Stimulated activated naive CD8-positive, alpha-beta T cell treated with anti-CD3 and anti-CD28 coated beads, Interleukin-15, Interleukin-2, amounts not matched to agents 100 ng/mL and 50 ng/mL, for 24 hours (primary cell): ENCODE measurements around the gene ARPC4.

ENCODE experiments used
- H3K27ac Mint-ChIP-seq: one replicate; pipeline ENCODE4 v1.8.0; 2021; ENCODE audit warnings: mild to moderate bottlenecking, mixed read lengths
- H3K27me3 Mint-ChIP-seq: one replicate; pipeline ENCODE4 v1.8.0; 2021; ENCODE audit warnings: mixed read lengths
- H3K36me3 Mint-ChIP-seq: one replicate; pipeline ENCODE4 v1.8.0; 2021; ENCODE audit warnings: low read depth, mixed read lengths
- H3K4me1 Mint-ChIP-seq: one replicate; pipeline ENCODE4 v1.8.0; 2021; ENCODE audit warnings: low read depth, mixed read lengths
- H3K4me3 Mint-ChIP-seq: one replicate; pipeline ENCODE4 v1.8.0; 2021; ENCODE audit warnings: mild to moderate bottlenecking, mixed read lengths
- H3K9me3 Mint-ChIP-seq: one replicate; pipeline ENCODE4 v1.8.0; 2021; ENCODE audit warnings: mixed read lengths

ARPC4 gene

DNA sequence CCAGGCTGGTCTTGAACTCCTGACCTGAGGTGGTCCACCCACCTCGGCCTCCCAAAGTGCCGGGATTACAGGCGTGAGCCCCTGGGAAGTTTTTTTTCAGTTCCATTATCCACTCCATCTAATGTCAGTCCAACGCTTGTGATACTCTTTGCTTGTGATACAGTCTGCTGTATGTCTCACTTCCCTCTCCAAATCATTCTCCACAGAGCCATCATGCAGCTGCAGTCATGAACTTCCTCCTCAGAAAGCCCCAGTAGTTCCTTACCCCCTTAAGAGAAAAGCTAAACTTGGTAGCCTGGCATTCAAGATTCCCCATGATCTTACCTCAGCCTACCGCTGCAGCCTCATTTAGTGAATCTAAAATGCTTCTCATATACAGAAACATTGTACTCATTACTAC is 2.3 kb downstream of the ARPC4 start:
- H3K36me3 Mint-ChIP-seq = peaks cover 62% of the 10 kb centered on the region
- H3K9me3 Mint-ChIP-seq = no peaks in the 10 kb centered on the region
- peaks cover 56% of the 10 kb centered on the region for H3K4me1 Mint-ChIP-seq
- peak overlapping the region; percentile 83 for H3K27ac Mint-ChIP-seq
- H3K4me3 Mint-ChIP-seq = peak overlapping the region; percentile 66
- no peaks in the 10 kb centered on the region for H3K27me3 Mint-ChIP-seq

DNA sequence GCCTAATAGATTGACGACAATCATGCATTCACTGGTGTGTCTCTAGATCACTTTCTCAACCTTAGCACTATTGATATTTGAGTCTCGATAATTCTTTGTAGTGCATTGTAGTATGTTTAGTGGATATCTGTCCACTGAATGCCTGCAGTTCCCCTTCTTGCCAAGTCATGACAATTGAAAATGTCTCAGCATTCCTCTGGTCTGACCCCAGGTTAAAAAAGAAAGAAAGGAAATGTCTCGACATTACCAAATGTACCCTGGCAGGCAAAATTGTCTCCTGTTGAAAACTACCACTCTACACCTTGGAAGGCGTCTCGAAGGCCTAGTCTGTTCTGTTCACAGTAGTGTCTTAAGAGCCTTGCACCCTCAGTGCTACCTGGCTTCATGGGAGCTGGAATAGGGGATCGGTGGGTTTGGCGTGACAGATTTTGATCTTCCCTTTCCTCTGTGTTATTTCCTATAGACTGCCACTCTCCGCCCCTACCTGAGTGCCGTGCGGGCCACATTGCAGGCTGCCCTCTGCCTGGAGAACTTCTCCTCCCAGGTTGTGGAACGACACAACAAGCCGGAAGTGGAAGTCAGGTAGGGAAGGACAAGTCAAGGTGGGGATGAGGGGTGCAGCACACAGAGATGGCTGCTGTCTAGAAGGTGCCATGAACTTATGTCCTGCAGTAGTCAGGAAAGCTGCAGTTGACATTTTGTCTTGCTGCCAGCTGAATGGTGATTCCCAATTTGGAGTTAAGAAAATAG is 4.5 kb downstream of the ARPC4 start:
- H3K9me3 Mint-ChIP-seq = no peaks in the 10 kb centered on the region
- no peaks in the 10 kb centered on the region for H3K27me3 Mint-ChIP-seq
- H3K4me3 Mint-ChIP-seq = no peak overlapping the region
- no peak overlapping the region for H3K27ac Mint-ChIP-seq
- peaks cover 36% of the 10 kb centered on the region for H3K4me1 Mint-ChIP-seq
- peaks cover 66% of the 10 kb centered on the region for H3K36me3 Mint-ChIP-seq

DNA sequence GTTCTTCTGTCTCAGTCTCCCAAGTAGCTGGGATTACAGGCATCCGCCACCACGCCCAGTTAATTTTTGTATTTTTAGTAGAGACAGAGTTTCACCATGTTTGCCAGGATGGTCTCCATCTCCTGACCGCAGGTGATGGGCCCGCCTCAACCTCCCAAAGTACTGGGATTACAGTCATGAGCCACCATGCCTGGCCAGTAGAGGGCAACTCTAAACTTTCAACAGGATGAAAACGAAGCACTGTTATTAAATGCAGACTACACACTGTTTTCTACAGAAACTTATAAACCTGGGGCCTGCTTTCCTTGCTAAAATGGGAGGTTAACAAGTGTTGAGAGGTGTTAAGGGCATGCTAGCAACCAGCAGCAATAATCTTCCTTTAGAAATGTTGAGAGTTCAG is 7.6 kb downstream of the ARPC4 start:
- H3K4me1 Mint-ChIP-seq = peaks cover 21% of the 10 kb centered on the region
- H3K36me3 Mint-ChIP-seq = peaks cover 76% of the 10 kb centered on the region
- no peak overlapping the region for H3K4me3 Mint-ChIP-seq
- H3K27ac Mint-ChIP-seq = no peak overlapping the region
- no peaks in the 10 kb centered on the region for H3K27me3 Mint-ChIP-seq
- H3K9me3 Mint-ChIP-seq = no peaks in the 10 kb centered on the region

DNA sequence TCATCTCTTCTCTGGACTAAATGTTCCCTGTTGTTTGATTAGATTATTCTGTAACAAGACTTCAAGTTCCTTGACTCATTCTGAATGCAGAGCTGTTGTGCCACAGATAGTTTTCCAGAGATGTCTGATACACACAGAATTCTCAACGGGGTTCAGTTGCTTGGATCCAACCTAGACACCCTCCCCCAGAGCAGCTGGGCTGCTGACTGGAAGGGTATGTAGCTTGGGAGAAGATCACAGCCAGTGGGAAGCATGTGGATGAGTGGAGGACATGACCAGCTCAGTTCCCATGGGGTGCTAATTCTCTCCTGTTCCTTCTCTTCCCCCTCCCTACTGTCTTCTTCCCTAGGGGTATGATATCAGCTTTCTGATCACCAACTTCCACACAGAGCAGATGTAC is 10.6 kb downstream of the ARPC4 start:
- no peak overlapping the region for H3K4me3 Mint-ChIP-seq
- peaks cover 69% of the 10 kb centered on the region for H3K36me3 Mint-ChIP-seq
- no peaks in the 10 kb centered on the region for H3K27me3 Mint-ChIP-seq
- H3K9me3 Mint-ChIP-seq = no peaks in the 10 kb centered on the region
- H3K4me1 Mint-ChIP-seq = peaks cover 17% of the 10 kb centered on the region
- H3K27ac Mint-ChIP-seq = peak overlapping the region; percentile 57

DNA sequence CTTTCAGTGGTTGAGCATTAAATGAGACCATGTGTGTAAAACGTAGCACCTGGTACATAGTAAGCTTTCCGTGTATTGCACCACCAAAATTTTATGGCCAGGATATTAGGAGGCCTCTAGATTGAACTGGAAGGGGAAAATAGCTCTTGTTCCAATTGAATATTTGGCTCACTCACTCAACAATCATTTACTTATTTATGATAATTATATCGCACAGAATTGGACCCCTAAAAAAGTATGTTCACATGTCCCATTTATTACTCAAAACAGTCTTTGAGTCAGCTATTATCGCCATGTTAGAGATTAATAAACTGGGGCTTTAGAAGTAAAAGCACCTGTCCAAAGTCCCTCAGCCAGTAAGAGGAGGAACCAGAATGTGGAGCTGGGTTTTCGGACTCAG is 12.1 kb downstream of the ARPC4 start:
- Mint-ChIP-seq H3K27ac (no peak overlapping the region), H3K4me1 (peaks cover 30% of the 10 kb centered on the region), H3K36me3 (peaks cover 57% of the 10 kb centered on the region), H3K9me3 (no peaks in the 10 kb centered on the region), H3K4me3 (no peak overlapping the region), H3K27me3 (no peaks in the 10 kb centered on the region)

- H3K9me3 Mint-ChIP-seq = no peaks in the 10 kb centered on the region
- H3K27me3 Mint-ChIP-seq = no peaks in the 10 kb centered on the region
- peak overlapping the region; percentile 31 for H3K27ac Mint-ChIP-seq
- peaks cover 36% of the 10 kb centered on the region for H3K4me1 Mint-ChIP-seq
- peaks cover 48% of the 10 kb centered on the region for H3K36me3 Mint-ChIP-seq
- H3K4me3 Mint-ChIP-seq = no peak overlapping the region
Measured at GRCh38 chr3:9806137-9806536, 13.3 kb downstream of the ARPC4 start.

- Mint-ChIP-seq H3K27ac (peak overlapping the region; percentile 81), H3K4me3 (no peak overlapping the region), H3K36me3 (peaks cover 50% of the 10 kb centered on the region), H3K4me1 (peaks cover 36% of the 10 kb centered on the region), H3K9me3 (no peaks in the 10 kb centered on the region), H3K27me3 (no peaks in the 10 kb centered on the region)
Measured at GRCh38 chr3:9806688-9807589, 14.1 kb downstream of the ARPC4 start.

- Mint-ChIP-seq H3K36me3 (peaks cover 48% of the 10 kb centered on the region), H3K4me3 (no peak overlapping the region), H3K4me1 (peaks cover 36% of the 10 kb centered on the region), H3K27ac (peak overlapping the region; percentile 89), H3K27me3 (no peaks in the 10 kb centered on the region), H3K9me3 (no peaks in the 10 kb centered on the region)
Measured at GRCh38 chr3:9807981-9808344, 15.1 kb downstream of the ARPC4 start.

- peak overlapping the region; percentile 79 for H3K4me3 Mint-ChIP-seq
- H3K27me3 Mint-ChIP-seq = no peaks in the 10 kb centered on the region
- peaks cover 31% of the 10 kb centered on the region for H3K4me1 Mint-ChIP-seq
- H3K9me3 Mint-ChIP-seq = no peaks in the 10 kb centered on the region
- peaks cover 47% of the 10 kb centered on the region for H3K36me3 Mint-ChIP-seq
- peak overlapping the region; percentile 89 for H3K27ac Mint-ChIP-seq
Measured at GRCh38 chr3:9808345-9809037, 15.6 kb downstream of the ARPC4 start.

DNA sequence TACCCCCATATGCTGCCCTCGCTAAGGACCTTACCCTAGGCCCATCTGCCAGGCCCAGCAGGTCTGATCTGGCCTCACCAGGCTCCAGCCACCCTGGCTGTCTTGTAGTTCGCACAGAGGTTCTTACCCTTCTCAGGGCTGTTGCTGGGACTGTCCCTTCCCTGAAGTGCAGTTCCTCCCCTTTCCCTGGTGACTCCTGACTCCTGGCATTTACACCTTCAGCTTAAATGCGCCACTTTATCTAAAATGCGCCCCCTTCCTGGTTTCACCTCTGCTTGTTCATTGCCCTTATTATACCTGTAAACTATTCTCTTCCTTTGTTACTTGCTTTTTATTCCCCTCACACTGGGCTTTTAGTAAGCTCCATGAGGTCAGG is 16.3 kb downstream of the ARPC4 start:
- peak overlapping the region; percentile 79 for H3K4me3 Mint-ChIP-seq
- peak overlapping the region; percentile 89 for H3K27ac Mint-ChIP-seq
- peaks cover 41% of the 10 kb centered on the region for H3K36me3 Mint-ChIP-seq
- peaks cover 31% of the 10 kb centered on the region for H3K4me1 Mint-ChIP-seq
- no peaks in the 10 kb centered on the region for H3K9me3 Mint-ChIP-seq
- H3K27me3 Mint-ChIP-seq = no peaks in the 10 kb centered on the region

DNA sequence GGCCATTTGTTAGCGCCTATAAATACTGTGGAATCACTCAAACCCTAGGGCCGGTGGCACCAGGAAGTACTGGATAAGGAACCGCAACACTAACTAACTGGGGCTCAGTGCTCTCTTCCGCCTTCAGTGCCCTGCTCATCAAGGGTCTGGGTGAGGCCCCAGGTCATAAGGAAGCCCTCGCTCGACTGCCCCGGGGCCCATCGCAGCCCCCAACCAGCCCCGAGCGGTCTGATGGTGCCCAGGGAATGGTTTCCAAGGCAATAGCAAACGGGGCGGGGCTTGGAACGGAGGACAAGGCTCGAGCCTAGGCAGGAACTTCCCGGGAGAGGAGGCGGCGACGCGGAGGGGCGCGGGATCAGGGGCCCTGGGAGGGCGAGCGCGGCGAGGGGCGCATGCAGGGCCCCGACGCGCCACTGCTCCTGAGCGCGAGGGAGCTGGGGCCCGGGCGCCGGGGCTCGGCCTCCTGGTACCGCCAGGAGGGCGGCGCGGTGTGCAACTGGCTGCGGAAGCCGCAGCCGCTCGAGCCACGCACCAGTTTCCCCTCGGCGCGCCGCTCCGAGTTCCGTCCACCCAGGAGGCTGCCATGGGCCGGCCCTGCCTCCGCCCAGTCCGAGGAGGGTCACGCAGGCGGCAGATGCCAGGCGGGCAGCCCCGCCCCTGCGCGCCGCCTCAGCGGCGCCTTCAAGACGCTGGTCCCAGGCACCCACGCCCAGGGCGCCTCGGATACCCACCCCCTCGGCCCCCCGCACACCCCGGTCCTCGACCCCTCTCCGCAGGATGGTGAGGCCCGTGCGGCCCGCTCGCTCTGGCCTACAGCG is 16.9 kb downstream of the ARPC4 start, which contains the start of gene TTLL3:
TSS of gene TTLL3 (plus strand) at position 648 of the 818 bp plus-strand sequence. CDS start 400 bp downstream, outside the sequence.
- Mint-ChIP-seq H3K36me3 (peaks cover 35% of the 10 kb centered on the region), H3K9me3 (no peaks in the 10 kb centered on the region), H3K27ac (peak within 1 kb of the TSS; percentile 89), H3K27me3 (no peaks in the 10 kb centered on the region), H3K4me1 (peaks cover 31% of the 10 kb centered on the region), H3K4me3 (peak within 1 kb of the TSS; percentile 79)

GRCh38 chr3:9810433-9810770 is 17.5 kb downstream of the ARPC4 start:
- H3K4me3 Mint-ChIP-seq = peak overlapping the region; percentile 12
- H3K27ac Mint-ChIP-seq = peak overlapping the region; percentile 69
- H3K4me1 Mint-ChIP-seq = peaks cover 31% of the 10 kb centered on the region
- peaks cover 29% of the 10 kb centered on the region for H3K36me3 Mint-ChIP-seq
- H3K9me3 Mint-ChIP-seq = no peaks in the 10 kb centered on the region
- no peaks in the 10 kb centered on the region for H3K27me3 Mint-ChIP-seq

DNA sequence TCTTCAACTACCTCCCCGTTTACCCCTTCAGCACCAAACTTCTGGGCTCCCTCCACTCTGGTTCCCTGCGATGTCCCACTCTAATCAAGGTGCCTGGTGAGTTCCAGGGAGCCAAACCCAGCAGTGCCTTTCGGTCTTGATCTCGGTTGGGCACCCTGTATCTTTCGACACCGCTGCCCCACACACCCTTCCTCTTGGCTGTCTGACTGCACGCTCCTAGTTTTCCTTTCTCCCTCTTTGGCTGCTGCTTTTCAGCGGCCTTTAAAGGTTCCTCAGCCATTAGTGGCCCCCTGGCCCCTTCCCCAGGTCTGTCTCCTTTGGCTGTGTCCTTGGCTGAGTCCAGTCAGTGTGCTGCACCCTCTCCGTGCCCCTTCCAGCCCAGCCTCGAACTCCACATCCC is 18.0 kb downstream of the ARPC4 start:
- Mint-ChIP-seq H3K27ac (peak overlapping the region; percentile 69), H3K4me3 (peak overlapping the region; percentile 12), H3K4me1 (peaks cover 31% of the 10 kb centered on the region), H3K9me3 (no peaks in the 10 kb centered on the region), H3K27me3 (no peaks in the 10 kb centered on the region), H3K36me3 (peaks cover 26% of the 10 kb centered on the region)

DNA sequence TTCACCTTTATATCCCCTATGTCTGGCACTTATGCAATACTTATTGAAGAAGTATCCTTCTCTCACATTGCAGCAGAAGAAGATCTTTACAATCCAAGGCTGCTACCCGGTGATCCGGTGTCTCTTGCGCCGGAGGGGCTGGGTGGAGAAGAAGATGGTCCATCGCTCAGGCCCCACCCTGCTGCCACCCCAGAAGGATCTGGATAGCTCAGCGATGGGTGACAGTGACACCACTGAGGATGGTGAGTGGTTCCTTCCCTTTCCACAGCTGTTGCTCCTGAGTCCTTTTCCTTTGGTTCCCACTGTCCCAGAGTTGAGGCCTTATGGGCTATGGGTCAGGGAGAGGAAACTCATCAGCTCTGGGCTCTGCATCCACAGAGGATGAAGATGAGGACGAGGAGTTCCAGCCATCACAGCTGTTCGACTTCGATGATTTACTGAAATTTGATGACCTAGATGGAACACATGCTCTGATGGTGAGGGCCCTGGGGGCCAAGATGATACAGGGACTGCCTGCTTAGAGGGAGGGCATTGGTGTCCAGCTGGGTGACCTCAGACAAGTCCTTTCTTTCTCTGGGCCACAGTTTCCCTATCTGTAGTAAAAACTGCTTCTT is 20.1 kb downstream of the ARPC4 start:
- no peak overlapping the region for H3K27ac Mint-ChIP-seq
- H3K9me3 Mint-ChIP-seq = no peaks in the 10 kb centered on the region
- peaks cover 25% of the 10 kb centered on the region for H3K4me1 Mint-ChIP-seq
- peaks cover 15% of the 10 kb centered on the region for H3K36me3 Mint-ChIP-seq
- no peaks in the 10 kb centered on the region for H3K27me3 Mint-ChIP-seq
- H3K4me3 Mint-ChIP-seq = no peak overlapping the region
